ENCODE results near the gene WHRN. TPM values are rescaled to one million over a fixed set of nuclear protein-coding genes. Genes with fewer than 3 reads are reported as not detected.

The WHRN gene
- total and polyA plus RNA-seq, 2 donors from 2014 or later: 4.4 to 14.8 TPM

DNA sequence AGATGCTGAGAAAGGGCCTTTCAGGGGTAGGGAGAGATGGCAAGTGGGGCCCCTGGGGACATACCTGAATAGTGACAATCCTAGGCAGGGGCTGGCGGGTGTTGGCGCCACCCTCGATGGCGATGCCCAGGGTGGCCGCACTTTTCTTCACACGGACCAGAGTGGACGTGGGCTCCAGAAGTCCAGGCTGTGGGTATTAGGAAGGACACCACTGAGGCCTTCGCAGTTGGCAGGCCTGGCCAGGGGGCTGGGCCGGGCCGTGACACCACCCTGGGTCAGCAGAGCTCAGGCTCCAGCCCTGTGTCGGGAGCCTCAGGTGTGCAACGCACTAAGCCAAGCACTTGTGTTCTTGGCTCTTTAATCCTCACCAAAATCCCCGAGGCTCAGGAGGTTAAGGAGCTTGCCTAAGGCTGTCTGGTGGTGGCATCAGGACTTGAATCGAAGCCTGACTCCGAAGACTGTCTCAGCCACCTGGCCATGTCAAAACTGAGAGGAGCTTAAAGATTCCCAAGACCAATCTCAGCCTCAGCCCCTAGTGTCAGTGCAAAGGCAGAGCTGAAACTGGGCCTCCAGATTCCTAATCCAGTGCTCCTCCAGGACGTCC, 102.0 kb downstream of the WHRN start:
- no peak for DNase-seq
- intact Hi-C loops (cut with DNase I): loop anchor here (10.0 kb wide), 1 partner anchor 612 kb away; no protein-coding TSS in a partner anchor
- Histone ChIP-seq H3K36me3 (ENCODE audit: control insufficient read depth in 2 of 3, insufficient read depth in 3 of 3, low read length in 3 of 3) (no peaks in the 10 kb centered on the region), H3K4me1 (ENCODE audit: control insufficient read depth in 2 of 3, insufficient read depth in 2 of 3, low read depth in 1 of 3, low read length in 3 of 3) (no peaks in the 10 kb centered on the region), H3K4me3 (ENCODE audit: low read length in 3 of 3) (no peak overlapping the region), H3K27ac (ENCODE audit: low read depth in 2 of 2, low read length in 2 of 2) (no peak overlapping the region), H3K27me3 (ENCODE audit: control insufficient read depth, insufficient read depth, low read length) (no peaks in the 10 kb centered on the region), H3K9ac (ENCODE audit: low read length in 3 of 3) (no peak overlapping the region), H3K9me3 (ENCODE audit: control insufficient read depth in 2 of 3, insufficient read depth in 1 of 3, low read length in 3 of 3) (no peaks in the 10 kb centered on the region)
- TF ChIP-seq, protein P1, sequence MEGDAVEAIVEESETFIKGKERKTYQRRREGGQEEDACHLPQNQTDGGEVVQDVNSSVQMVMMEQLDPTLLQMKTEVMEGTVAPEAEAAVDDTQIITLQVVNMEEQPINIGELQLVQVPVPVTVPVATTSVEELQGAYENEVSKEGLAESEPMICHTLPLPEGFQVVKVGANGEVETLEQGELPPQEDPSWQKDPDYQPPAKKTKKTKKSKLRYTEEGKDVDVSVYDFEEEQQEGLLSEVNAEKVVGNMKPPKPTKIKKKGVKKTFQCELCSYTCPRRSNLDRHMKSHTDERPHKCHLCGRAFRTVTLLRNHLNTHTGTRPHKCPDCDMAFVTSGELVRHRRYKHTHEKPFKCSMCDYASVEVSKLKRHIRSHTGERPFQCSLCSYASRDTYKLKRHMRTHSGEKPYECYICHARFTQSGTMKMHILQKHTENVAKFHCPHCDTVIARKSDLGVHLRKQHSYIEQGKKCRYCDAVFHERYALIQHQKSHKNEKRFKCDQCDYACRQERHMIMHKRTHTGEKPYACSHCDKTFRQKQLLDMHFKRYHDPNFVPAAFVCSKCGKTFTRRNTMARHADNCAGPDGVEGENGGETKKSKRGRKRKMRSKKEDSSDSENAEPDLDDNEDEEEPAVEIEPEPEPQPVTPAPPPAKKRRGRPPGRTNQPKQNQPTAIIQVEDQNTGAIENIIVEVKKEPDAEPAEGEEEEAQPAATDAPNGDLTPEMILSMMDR (IDR thresholded peaks at IDR 0.05; ENCODE audit: borderline replicate concordance, extremely low read depth, insufficient read depth): no peak
- FAIRE-seq: no peak

DNA sequence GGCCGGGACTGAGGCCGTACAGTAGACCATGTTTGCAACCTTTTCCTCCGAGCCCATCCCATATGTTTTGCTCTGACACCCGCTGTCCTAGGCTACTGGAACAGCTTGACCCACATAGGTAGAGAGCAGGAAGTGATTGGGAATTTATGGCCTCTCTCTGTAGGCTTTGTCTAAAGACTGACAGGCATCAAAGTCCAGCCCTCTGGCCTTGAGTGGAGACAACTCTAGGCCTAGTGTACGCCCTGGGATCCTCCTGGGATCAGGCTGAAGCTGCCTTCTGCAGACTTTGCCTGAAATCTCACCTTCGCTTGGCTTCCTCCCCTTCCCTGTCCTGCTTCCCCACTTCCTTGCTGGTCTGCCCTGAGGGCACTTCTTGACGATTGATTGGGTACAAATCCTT, 103.9 kb downstream of the WHRN start:
- TF ChIP-seq, protein P1 (IDR thresholded peaks at IDR 0.05; ENCODE audit: borderline replicate concordance, extremely low read depth, insufficient read depth): no peak
- no peak for FAIRE-seq
- intact Hi-C loops (cut with DNase I): loop anchor here (10.0 kb wide), 1 partner anchor 613 kb away; no protein-coding TSS in a partner anchor

DNA sequence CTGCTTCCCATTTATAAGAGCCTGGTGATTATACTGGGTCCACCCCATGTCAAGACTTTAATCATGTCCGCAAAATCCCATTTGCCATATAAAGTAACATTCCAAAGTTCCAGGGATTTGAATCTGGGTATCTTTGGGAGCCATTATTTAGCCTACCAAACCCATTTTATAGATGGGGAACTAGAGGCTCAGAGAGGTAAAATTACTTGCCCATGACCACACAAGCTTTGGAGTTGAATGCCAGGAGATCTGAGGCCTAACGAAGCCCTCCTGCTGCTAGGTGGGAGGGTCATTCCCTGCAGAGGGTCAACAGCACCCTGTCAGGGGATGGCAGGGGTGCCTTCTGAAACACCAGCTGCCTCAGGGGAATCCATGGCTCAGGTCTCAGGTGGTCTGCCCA, 104.5 kb downstream of the WHRN start:
- Histone ChIP-seq H3K9ac (ENCODE audit: low read length in 3 of 3) (no peak overlapping the region), H3K36me3 (ENCODE audit: control insufficient read depth in 2 of 3, insufficient read depth in 3 of 3, low read length in 3 of 3) (no peaks in the 10 kb centered on the region), H3K27ac (ENCODE audit: low read depth in 2 of 2, low read length in 2 of 2) (no peak overlapping the region), H3K9me3 (ENCODE audit: control insufficient read depth in 2 of 3, insufficient read depth in 1 of 3, low read length in 3 of 3) (no peaks in the 10 kb centered on the region), H3K27me3 (ENCODE audit: control insufficient read depth, insufficient read depth, low read length) (no peaks in the 10 kb centered on the region), H3K4me1 (ENCODE audit: control insufficient read depth in 2 of 3, insufficient read depth in 2 of 3, low read depth in 1 of 3, low read length in 3 of 3) (peaks cover 0 to 5% (median 0%) of the 10 kb centered on the region in 3 donors), H3K4me3 (ENCODE audit: low read length in 3 of 3) (no peak overlapping the region)
- no peak for FAIRE-seq
- TF ChIP-seq, protein P1 (IDR thresholded peaks at IDR 0.05; ENCODE audit: borderline replicate concordance, extremely low read depth, insufficient read depth): no peak
- DNase-seq: no peak
- intact Hi-C loops (cut with DNase I): loop anchor here (10.0 kb wide), 1 partner anchor 614 kb away; no protein-coding TSS in a partner anchor

More for the DNA sequence above, 103.9 kb downstream of the WHRN start:
- Histone ChIP-seq H3K27me3 (ENCODE audit: control insufficient read depth, insufficient read depth, low read length) (no peaks in the 10 kb centered on the region), H3K27ac (ENCODE audit: low read depth in 2 of 2, low read length in 2 of 2) (no peak overlapping the region), H3K4me1 (ENCODE audit: control insufficient read depth in 2 of 3, insufficient read depth in 2 of 3, low read depth in 1 of 3, low read length in 3 of 3) (peaks cover 0 to 5% (median 0%) of the 10 kb centered on the region in 3 donors), H3K4me3 (ENCODE audit: low read length in 3 of 3) (no peak overlapping the region), H3K9me3 (ENCODE audit: control insufficient read depth in 2 of 3, insufficient read depth in 1 of 3, low read length in 3 of 3) (no peaks in the 10 kb centered on the region), H3K36me3 (ENCODE audit: control insufficient read depth in 2 of 3, insufficient read depth in 3 of 3, low read length in 3 of 3) (no peaks in the 10 kb centered on the region), H3K9ac (ENCODE audit: low read length in 3 of 3) (no peak overlapping the region)
- no peak for DNase-seq

Measured in kidney (tissue), 14 donors.